Thoracic aorta (tissue), 2 donors: Measurements from ENCODE around the gene CD24. TPM values are rescaled to one million over a fixed set of nuclear protein-coding genes. Genes with fewer than 3 reads are reported as not detected.

Experiments
- total RNA-seq, 2 donors: library from RNA; depleted of rRNA; stranded (reverse); fragments of >200 nt; gene quantifications; one replicate each; pipeline versions ENCODE4 v1.1.0 to v1.2.3, GENCODE V29; 2016

The CD24 gene
- total RNA-seq, 2 donors from 2014 or later, result 0.95 to 6.6 TPM

Other genes with a start within 250 kb of the CD24 start
- 10 to 100 TPM in 1 of 2 donors, 1 to 10 TPM in 1; 9.6 to 10.4 TPM for gene MTRES1, start 53.5 kb upstream of the CD24 start, total RNA-seq
- 1 to 10 TPM in 1 of 2 donors, under 1 TPM in 1; 0.54 to 4.2 TPM for gene BEND3, start 140.8 kb upstream of the CD24 start, total RNA-seq